ENCODE measurements around the gene TAB2. TPM values are rescaled to one million over a fixed set of nuclear protein-coding genes. Genes with fewer than 3 reads are reported as not detected.

The TAB2 gene
- 33.2 and 37.0 TPM in 2 replicates for total RNA-seq
- polyA plus RNA-seq (2012), result 27.8 TPM

GRCh38 chr6:149317644-149318571 is at the start of gene TAB2:
Gene TAB2 (plus strand): TSS chr6:149317712. CDS start chr6:149369998, 52,286 bp downstream.
- DNase-seq (ENCODE audit: low read depth), result peak; percentile 45

DNA sequence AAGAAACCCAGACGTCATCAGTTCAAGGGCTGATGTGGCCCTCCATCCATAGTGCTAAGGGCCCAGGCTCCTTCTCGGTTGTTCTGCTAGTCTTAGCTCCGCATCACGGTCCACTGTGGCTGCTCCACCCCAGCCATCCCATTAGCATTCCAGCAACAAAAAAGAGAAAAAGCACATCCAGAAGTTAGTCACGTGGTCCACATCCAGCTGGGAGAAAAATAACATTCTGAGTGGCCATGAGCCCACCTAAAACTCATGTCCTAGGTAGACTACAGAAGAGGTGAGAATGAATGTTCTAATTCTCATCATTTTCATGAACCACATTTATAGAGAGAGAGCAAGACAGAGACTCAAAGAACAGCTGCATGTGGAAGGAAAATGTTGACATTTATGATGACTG is 49.4 kb upstream of the TAB2 start:
- DNase-seq (ENCODE audit: low read depth), result no peak

GRCh38 chr6:149268768-149269167 is 48.7 kb upstream of the TAB2 start:
- peak; percentile 29 for DNase-seq (ENCODE audit: low read depth)

- no peak for DNase-seq (ENCODE audit: low read depth)
These were observed 46.9 kb upstream of the TAB2 start for GRCh38 chr6:149270616-149271015.

GRCh38 chr6:149271348-149272340 is 45.9 kb upstream of the TAB2 start:
- no peak for DNase-seq (ENCODE audit: low read depth)

GRCh38 chr6:149273318-149273717 is 44.2 kb upstream of the TAB2 start:
- DNase-seq (ENCODE audit: low read depth), result no peak

DNA sequence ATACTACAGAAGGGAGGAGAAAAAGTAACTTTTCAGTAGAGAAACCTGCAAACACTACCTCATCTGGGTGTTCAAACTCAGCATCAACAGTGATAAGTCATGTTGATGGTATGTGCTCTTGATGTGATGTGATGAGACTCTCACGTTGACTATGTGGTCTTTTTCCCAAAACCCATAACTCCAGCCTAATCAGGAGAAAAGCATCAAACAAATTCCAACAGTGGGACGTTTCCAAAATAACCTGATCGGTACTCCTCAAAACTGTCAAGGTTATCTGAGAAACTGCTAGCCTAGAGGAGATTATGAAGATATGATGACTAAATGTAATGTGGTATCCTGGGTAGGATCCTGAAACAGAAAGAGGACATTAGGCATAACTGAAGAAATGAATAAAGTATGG is 41.9 kb upstream of the TAB2 start:
- DNase-seq (ENCODE audit: low read depth), result no peak

DNA sequence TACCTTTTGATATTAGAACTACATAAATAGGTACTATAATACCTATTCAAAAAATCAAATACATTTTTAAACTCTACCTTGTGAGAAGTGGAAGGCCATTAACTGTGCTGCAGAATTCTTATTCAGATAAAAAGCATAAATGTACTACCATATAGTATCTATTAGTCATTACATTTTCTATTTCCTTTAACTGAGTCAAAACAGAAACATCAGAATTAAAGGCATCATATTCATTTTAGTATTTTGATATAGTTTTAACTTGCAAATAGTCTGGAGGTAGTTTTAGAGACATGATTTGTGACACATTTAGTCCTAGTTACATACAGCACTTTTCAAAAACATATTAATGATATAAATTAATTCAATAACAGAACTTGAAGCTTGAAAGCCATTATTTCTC is 39.9 kb upstream of the TAB2 start:
- no peak for DNase-seq (ENCODE audit: low read depth)

DNA sequence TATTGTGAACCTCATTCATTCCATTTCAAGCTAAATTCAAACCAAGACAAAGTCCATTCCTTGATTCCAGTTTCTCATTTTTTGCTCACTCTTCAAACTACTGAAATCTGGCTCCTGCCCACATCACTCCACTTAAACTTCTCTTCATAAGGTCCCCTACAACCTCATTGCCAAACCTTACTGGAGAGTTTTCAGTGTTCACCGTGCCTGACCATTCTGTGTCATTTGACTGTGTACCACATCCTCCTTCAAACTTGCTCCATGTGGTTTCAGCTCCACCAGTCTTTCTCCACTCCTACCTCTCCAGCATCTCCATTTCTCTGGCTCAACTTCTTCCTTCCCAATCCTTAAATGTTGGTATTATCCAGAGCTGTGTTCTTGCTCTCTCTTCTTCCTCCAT is 38.5 kb upstream of the TAB2 start:
- DNase-seq (ENCODE audit: low read depth), result no peak

DNA sequence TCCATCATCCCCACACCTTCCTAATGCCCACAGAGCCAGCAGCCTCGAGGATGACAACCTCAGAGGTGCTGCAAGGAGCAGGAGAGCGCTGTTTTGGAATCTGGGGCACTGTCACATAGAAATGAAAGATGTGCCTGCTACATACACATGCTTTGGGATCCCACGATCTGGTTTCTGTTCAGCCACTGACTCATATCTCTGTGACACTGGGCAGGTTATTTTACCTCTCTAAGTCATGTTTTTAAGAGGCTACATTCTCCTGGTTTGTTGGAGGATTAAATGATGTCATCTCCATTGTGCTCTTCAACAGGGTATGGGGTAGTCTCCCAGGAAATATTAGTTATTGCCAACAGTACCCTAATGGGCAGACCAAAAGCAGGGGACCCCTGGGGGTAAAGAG is 32.6 kb upstream of the TAB2 start:
- no peak for DNase-seq (ENCODE audit: low read depth)

- no peak for DNase-seq (ENCODE audit: low read depth)
These were observed 31.9 kb upstream of the TAB2 start for GRCh38 chr6:149285626-149286025.

GRCh38 chr6:149286905-149287304 is 30.6 kb upstream of the TAB2 start:
- DNase-seq (ENCODE audit: low read depth), result no peak

GRCh38 chr6:149289192-149289781 is 28.2 kb upstream of the TAB2 start:
- peak; percentile 38 for DNase-seq (ENCODE audit: low read depth)

DNA sequence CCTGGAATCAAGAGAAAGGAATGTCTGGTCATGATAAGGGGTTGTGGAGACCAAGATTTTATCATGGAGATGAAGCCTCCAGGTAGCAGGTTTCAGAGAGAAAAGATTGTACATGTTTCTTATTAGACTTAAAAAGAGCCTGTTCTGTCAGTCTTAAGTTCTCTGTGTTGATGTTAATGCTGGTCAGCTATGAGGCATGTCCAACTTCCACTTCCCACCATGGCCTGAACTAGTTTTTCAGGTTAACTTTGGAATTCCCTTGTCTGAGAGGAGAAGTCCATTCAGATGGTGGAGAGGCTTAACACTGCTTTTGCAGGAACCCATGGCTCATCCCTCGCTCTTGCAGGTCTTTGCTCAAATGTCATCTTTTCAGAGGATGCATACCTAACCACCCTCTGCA is 27.5 kb upstream of the TAB2 start:
- no peak for DNase-seq (ENCODE audit: low read depth)

- DNase-seq (ENCODE audit: low read depth), result peak; percentile 43
These were observed 24.3 kb upstream of the TAB2 start for GRCh38 chr6:149293244-149293643.

- DNase-seq (ENCODE audit: low read depth), result no peak
These were observed 16.9 kb upstream of the TAB2 start for GRCh38 chr6:149300563-149300962.

DNA sequence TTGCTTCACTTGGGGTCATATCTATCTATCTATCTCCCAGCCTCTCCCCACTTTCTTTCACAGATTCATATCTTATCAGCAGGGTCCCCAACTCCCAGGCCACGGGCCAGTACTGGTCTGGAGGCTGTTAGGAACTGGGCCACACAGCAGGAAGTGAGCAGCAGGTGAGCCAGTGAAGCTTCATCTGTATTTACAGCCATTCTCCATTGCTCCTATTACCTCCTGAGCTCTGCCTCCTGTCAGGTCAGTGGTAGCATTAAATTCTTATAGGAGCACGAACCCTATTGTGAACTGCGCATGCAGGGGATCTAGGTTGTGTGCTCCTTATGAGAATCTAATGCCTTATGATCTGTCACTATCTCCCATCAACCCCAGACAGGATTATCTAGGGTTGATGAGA is 14.8 kb upstream of the TAB2 start:
- DNase-seq (ENCODE audit: low read depth), result no peak

DNA sequence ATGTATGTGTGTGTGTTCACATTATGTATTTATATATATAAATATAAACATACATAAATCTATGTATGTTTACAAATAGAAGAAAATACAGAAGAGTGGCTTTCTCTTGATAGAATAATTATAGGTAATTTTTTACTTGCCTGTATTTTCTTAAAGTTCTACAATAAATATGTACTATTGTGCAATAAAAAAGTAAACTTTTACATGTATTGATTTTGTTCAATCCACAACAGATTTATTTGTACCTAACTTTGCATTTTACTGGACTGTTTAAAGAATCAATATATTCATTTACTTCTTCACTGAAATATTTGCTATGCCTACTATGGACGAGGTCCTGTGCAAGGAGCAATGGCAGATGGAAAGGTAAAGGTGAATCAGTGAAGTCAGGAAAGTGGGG is 14.0 kb upstream of the TAB2 start:
- no peak for DNase-seq (ENCODE audit: low read depth)

- no peak for DNase-seq (ENCODE audit: low read depth)
These were observed 12.1 kb upstream of the TAB2 start for GRCh38 chr6:149305372-149305771.

DNA sequence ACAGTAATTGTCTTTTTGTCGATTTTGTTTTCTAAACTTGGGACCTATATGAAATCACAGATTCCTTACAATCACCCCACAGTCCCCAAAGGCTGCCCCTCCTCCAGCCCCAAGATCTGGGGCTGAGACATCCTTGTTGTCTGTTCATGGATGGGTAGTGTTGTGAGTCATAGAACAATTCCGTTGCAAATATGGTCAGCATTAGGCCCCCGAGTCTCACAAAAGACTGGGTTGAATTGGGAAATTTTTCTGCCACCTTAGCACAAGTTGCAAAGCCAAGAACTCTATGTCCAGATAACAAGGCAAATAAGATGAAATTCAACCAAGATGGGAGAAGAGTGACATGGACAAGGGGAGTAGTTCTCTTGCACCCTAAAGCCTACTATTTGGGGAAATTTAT is 10.5 kb upstream of the TAB2 start:
- peak; percentile 27 for DNase-seq (ENCODE audit: low read depth)

GRCh38 chr6:149311293-149311692 is 6.2 kb upstream of the TAB2 start:
- no peak for DNase-seq (ENCODE audit: low read depth)

- DNase-seq (ENCODE audit: low read depth), result no peak
These were observed 5.7 kb upstream of the TAB2 start for GRCh38 chr6:149311766-149312165.

All from myocyte (in vitro differentiated cells).